Parathyroid adenoma (tissue), 2 donors: Measurements from ENCODE around the gene PPP4R4.

ENCODE experiments used
- H2AFZ ChIP-seq: fragments of 300-600 bp; sonication (generic); one replicate; pipeline ENCODE4 v1.7.0; 2017; ENCODE audit warnings: antibody characterized with exemption, mild to moderate bottlenecking
- H3K27ac ChIP-seq: fragments of 300-600 bp; sonication (generic); one replicate; pipeline ENCODE4 v1.7.0; 2017
- H3K27me3 ChIP-seq: fragments of 300-600 bp; sonication (generic); one replicate; pipeline ENCODE4 v1.7.0; 2017; ENCODE audit warnings: low read length; ENCODE audit not compliant: control insufficient read depth, insufficient read depth
- H3K36me3 ChIP-seq: fragments of 300-600 bp; sonication (generic); one replicate; pipeline ENCODE4 v1.7.0; 2017; ENCODE audit warnings: low read length; ENCODE audit not compliant: control insufficient read depth, insufficient read depth
- H3K4me1 ChIP-seq: fragments of 300-600 bp; sonication (generic); one replicate; pipeline ENCODE4 v1.7.0; 2017; ENCODE audit warnings: control low read depth
- H3K4me2 ChIP-seq: fragments of 300-600 bp; sonication (generic); one replicate; pipeline ENCODE4 v1.7.0; 2017; ENCODE audit warnings: low read length
- H3K4me3 ChIP-seq: fragments of 300-600 bp; sonication (generic); one replicate; pipeline ENCODE4 v1.7.0; 2017; ENCODE audit warnings: low read depth, low read length
- H3K79me2 ChIP-seq: fragments of 300-600 bp; sonication (generic); one replicate; pipeline ENCODE4 v1.7.0; 2017; ENCODE audit warnings: control low read depth
- H3K9ac ChIP-seq: fragments of 300-600 bp; sonication (generic); one replicate; pipeline ENCODE4 v1.7.0; 2017; ENCODE audit warnings: mild to moderate bottlenecking
- H3K9me3 ChIP-seq: fragments of 300-600 bp; sonication (generic); one replicate; pipeline ENCODE4 v1.7.0; 2017; ENCODE audit warnings: low read length; ENCODE audit not compliant: control insufficient read depth
- TF ChIP-seq, protein P1 (sequence below): fragments of 300-600 bp; sonication (generic); IDR thresholded peaks from one replicate; pipeline ENCODE4 v1.7.0; 2017; ENCODE audit warnings: antibody characterized with exemption, mild to moderate bottlenecking
- donor health status: primary hyperparathyroidism.

Gene PPP4R4

DNA sequence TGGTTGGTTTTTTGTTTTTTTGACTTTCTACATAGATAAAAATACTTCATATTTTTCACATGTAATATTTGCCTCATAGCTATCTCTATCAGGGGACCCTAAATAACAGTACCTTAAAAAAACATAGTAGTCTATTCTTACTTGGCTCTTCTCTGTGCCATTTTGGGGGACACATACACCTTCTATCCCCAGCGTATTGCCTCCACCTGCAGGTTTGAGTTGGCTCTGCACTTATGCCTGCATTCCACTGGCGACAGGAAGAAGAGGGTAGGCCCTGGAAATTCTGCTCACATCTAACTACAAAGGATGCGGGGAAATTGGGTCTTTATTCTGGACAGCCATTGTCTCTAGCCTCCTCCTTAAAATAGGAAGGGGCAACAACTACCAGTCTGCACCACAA lies 30.9 kb upstream of the PPP4R4 start:
- Histone ChIP-seq H3K27ac (no peak overlapping the region), H3K4me2 (no peak overlapping the region), H3K4me3 (no peak overlapping the region), H3K9ac (no peak overlapping the region), H3K27me3 (no peaks in the 10 kb centered on the region), H3K4me1 (no peaks in the 10 kb centered on the region), H3K79me2 (no peaks in the 10 kb centered on the region), H2AFZ (no peak overlapping the region), H3K36me3 (no peaks in the 10 kb centered on the region), H3K9me3 (no peaks in the 10 kb centered on the region)
- TF ChIP-seq, protein P1, sequence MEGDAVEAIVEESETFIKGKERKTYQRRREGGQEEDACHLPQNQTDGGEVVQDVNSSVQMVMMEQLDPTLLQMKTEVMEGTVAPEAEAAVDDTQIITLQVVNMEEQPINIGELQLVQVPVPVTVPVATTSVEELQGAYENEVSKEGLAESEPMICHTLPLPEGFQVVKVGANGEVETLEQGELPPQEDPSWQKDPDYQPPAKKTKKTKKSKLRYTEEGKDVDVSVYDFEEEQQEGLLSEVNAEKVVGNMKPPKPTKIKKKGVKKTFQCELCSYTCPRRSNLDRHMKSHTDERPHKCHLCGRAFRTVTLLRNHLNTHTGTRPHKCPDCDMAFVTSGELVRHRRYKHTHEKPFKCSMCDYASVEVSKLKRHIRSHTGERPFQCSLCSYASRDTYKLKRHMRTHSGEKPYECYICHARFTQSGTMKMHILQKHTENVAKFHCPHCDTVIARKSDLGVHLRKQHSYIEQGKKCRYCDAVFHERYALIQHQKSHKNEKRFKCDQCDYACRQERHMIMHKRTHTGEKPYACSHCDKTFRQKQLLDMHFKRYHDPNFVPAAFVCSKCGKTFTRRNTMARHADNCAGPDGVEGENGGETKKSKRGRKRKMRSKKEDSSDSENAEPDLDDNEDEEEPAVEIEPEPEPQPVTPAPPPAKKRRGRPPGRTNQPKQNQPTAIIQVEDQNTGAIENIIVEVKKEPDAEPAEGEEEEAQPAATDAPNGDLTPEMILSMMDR: peak; percentile 24

DNA sequence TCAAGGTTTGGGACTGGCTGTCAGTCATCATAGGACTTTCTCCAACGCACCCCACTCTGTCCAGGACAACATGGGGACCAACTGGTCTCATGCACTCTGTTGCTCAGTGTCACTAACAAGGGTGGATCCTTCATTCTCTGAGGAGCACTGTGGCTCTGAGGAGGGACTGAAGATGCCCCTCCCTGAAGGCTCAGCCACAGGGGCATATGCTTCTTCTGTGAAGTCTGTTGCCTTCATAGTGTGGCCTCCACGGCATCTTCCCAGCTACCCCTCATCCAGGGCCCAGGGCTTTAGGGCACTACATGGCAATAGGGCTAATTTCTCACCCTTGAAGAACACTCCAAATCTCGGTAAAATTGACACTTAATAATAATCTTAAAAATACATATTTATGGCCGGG lies 30.4 kb upstream of the PPP4R4 start:
- Histone ChIP-seq H3K4me1 (no peaks in the 10 kb centered on the region), H3K36me3 (no peaks in the 10 kb centered on the region), H3K27ac (no peak overlapping the region), H3K27me3 (no peaks in the 10 kb centered on the region), H3K9me3 (no peaks in the 10 kb centered on the region), H3K4me2 (no peak overlapping the region), H3K79me2 (no peaks in the 10 kb centered on the region), H2AFZ (no peak overlapping the region), H3K4me3 (no peak overlapping the region), H3K9ac (no peak overlapping the region)
- TF ChIP-seq, protein P1: no peak

DNA sequence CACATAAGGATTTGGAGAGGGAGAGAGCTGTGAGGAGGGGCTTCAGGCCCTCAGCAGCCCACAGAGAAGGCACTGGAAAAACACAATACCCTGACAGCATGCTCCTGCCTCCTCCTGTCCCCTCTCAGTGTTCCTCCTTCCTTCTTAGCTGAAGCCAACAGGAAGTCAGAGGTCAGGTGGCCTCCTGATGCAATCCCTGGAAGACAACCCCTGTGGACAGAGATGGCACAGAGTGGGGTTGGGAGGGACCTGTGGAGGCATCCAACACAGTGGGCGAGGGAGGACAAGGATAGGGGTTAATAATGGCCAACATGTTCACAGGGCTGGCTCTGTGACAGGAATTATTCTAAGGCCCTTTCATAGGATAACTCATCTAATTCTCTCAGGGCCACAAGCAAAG lies 29.4 kb upstream of the PPP4R4 start:
- Histone ChIP-seq H3K9me3 (no peaks in the 10 kb centered on the region), H3K27me3 (no peaks in the 10 kb centered on the region), H3K27ac (no peak overlapping the region), H3K9ac (no peak overlapping the region), H2AFZ (no peak overlapping the region), H3K4me2 (no peak overlapping the region), H3K4me1 (no peaks in the 10 kb centered on the region), H3K36me3 (no peaks in the 10 kb centered on the region), H3K4me3 (no peak overlapping the region), H3K79me2 (no peaks in the 10 kb centered on the region)
- TF ChIP-seq, protein P1: no peak

DNA sequence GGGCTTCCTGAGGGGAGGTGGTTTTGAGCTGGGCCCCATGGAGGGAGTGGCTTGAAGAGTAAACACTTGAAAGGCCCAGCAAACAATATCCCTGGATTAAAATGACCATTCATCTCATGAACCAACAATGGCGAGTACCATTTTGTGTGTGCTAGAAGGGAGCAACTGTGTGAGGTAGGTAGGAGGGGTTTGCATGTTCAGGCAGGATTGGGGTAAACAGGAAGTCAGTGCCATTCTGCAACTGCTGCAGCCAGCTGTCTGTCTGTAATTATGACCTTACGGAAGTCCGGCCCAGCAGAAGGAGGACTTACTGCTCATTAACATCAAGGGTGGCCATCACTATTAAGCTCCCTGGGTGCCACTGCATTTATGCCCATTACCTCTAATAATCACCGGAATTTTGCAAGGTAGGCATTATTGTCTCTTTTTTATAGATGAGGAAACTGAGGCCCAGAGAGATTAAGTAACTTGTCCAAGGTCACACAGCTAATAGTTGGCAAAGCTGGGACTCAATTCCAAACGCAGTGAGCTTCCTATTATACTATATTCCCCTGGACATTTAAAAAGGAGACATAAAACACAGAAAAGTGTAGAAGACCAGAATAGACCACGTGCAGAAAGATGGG lies 28.1 kb upstream of the PPP4R4 start:
- Histone ChIP-seq H3K79me2 (no peaks in the 10 kb centered on the region), H2AFZ (no peak overlapping the region), H3K4me2 (no peak overlapping the region), H3K36me3 (no peaks in the 10 kb centered on the region), H3K9ac (no peak overlapping the region), H3K4me3 (no peak overlapping the region), H3K27me3 (no peaks in the 10 kb centered on the region), H3K27ac (no peak overlapping the region), H3K9me3 (no peaks in the 10 kb centered on the region), H3K4me1 (no peaks in the 10 kb centered on the region)
- TF ChIP-seq, protein P1: no peak

DNA sequence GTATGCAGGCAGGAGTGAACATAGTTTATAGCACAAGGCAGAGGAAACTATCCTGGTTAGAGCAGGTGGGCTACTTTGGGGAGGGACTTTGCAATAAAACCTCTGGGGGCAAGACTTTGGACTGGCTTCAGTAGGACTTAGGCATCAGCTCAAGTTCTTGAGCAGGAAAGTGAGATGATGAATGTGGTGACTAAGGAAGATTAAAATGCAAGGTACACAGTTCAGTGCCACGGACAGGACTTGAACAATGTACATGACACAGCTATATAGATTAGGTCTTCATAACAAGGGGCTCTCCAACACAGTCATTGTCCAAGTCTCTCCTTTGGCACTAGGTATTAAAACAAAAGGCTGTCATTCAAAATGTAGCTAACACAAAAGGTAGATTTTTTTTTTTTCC lies 21.4 kb upstream of the PPP4R4 start:
- Histone ChIP-seq H3K27me3 (no peaks in the 10 kb centered on the region), H3K9me3 (no peaks in the 10 kb centered on the region)
- TF ChIP-seq, protein P1: no peak

More for the DNA sequence above, 21.4 kb upstream of the PPP4R4 start:
- Histone ChIP-seq H3K4me3 (no peak overlapping the region), H3K9ac (no peak overlapping the region), H3K27ac (no peak overlapping the region), H3K4me1 (no peaks in the 10 kb centered on the region), H3K4me2 (no peak overlapping the region), H3K36me3 (no peaks in the 10 kb centered on the region), H3K79me2 (no peaks in the 10 kb centered on the region), H2AFZ (no peak overlapping the region)
